Measurements from ENCODE around the gene LPP.

LPP gene

GRCh38 chr3:188573291-188573940 is 419.5 kb downstream of the LPP start:
- no peak for DNase-seq

- no peak for DNase-seq
Observed at GRCh38 chr3:188573956-188574355, 420.0 kb downstream of the LPP start.

- no peak for DNase-seq
Observed at GRCh38 chr3:188574885-188575284, 420.9 kb downstream of the LPP start.

- DNase-seq = no peak
Observed at GRCh38 chr3:188575501-188575900, 421.5 kb downstream of the LPP start.

GRCh38 chr3:188577539-188577938 is 423.6 kb downstream of the LPP start:
- DNase-seq = no peak

GRCh38 chr3:188578576-188579363 is 424.8 kb downstream of the LPP start:
- no peak for DNase-seq

GRCh38 chr3:188580223-188580622 is 426.3 kb downstream of the LPP start:
- DNase-seq = no peak

- DNase-seq = no peak
Observed at GRCh38 chr3:188580659-188581058, 426.7 kb downstream of the LPP start.

GRCh38 chr3:188581365-188581764 is 427.4 kb downstream of the LPP start:
- no peak for DNase-seq

GRCh38 chr3:188581792-188582191 is 427.8 kb downstream of the LPP start:
- no peak for DNase-seq

GRCh38 chr3:188583341-188584161 is 429.6 kb downstream of the LPP start:
- no peak for DNase-seq

GRCh38 chr3:188584162-188584529 is 430.2 kb downstream of the LPP start:
- peak in 1 of 5 experiments; percentile 40 for DNase-seq

GRCh38 chr3:188584958-188585689 is 431.2 kb downstream of the LPP start:
- peak in 1 of 5 experiments; percentile 68 for DNase-seq

- DNase-seq = no peak
Observed at GRCh38 chr3:188589071-188589470, 435.1 kb downstream of the LPP start.

GRCh38 chr3:188589771-188590170 is 435.8 kb downstream of the LPP start:
- DNase-seq = no peak

- no peak for DNase-seq
Observed at GRCh38 chr3:188590557-188590956, 436.6 kb downstream of the LPP start.

- DNase-seq = no peak
Observed at GRCh38 chr3:188594139-188594538, 440.2 kb downstream of the LPP start.

- no peak for DNase-seq
Observed at GRCh38 chr3:188595890-188596376, 442.0 kb downstream of the LPP start.

- DNase-seq = no peak
Observed at GRCh38 chr3:188598894-188599293, 444.9 kb downstream of the LPP start.

- DNase-seq = no peak
Observed at GRCh38 chr3:188602111-188602510, 448.2 kb downstream of the LPP start.

- no peak for DNase-seq
Observed at GRCh38 chr3:188602620-188603019, 448.7 kb downstream of the LPP start.

- DNase-seq = no peak
Observed at GRCh38 chr3:188604651-188605050, 450.7 kb downstream of the LPP start.

- DNase-seq = no peak
Observed at GRCh38 chr3:188605231-188605630, 451.3 kb downstream of the LPP start.

Data from T-helper 2 cell (primary cell).